Suprapubic skin (tissue), 4 donors: ENCODE measurements around the gene MAD2L1BP.

ENCODE experiments used
- EP300 ChIP-seq: sonication (generic); formaldehyde crosslinking; IDR thresholded peaks from one replicate; pipeline ENCODE4 v1.6.1; 2017; ENCODE audit warnings: antibody characterized with exemption
- POLR2A ChIP-seq, 2 donors: fragments of 450-650 bp; IDR thresholded peaks; one replicate each; pipeline ENCODE4 v1.6.1; 2017; ENCODE audit warnings: antibody characterized with exemption in 2 of 2, mild to moderate bottlenecking in 2 of 2, moderate library complexity in 2 of 2
- POLR2AphosphoS5 ChIP-seq, 3 donors: sonication (generic); formaldehyde crosslinking; IDR thresholded peaks; one replicate each; pipeline ENCODE4 v1.6.1; 2017; ENCODE audit warnings: antibody characterized with exemption in 3 of 3
- TF ChIP-seq, protein P1 (sequence below), 2 donors: fragments of 200-600 bp in 1 of 2; fragments of 450-650 bp in 1 of 2; sonication (generic) in 1 of 2; IDR thresholded peaks; one replicate each; pipeline ENCODE4 v1.5.1; 2016 to 2019; ENCODE audit warnings: antibody characterized with exemption in 2 of 2, mild to moderate bottlenecking in 1 of 2, moderate library complexity in 1 of 2

DNA sequence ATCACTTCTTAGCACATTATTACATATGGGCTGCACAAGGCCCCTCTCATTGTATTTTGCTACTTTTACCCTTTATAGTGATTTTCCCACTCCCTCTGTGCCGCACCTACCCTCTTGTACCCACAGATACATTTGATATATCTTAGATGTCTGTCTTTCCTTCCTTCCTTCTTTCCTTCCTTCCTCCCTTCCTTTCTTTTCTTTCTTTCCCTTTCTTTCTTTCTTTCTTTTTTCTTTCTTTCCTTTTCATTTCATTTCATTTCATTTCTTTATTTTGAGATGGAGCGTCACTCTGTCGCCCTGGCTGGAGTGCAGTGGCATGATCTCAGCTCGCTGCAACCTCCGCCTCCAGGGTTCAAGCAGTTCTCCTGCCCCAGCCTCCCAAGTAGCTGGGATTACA lies 47.4 kb upstream of the MAD2L1BP start:
- no peak for TF ChIP-seq POLR2A (IDR thresholded peaks at IDR 0.05)
- TF ChIP-seq, protein P1, sequence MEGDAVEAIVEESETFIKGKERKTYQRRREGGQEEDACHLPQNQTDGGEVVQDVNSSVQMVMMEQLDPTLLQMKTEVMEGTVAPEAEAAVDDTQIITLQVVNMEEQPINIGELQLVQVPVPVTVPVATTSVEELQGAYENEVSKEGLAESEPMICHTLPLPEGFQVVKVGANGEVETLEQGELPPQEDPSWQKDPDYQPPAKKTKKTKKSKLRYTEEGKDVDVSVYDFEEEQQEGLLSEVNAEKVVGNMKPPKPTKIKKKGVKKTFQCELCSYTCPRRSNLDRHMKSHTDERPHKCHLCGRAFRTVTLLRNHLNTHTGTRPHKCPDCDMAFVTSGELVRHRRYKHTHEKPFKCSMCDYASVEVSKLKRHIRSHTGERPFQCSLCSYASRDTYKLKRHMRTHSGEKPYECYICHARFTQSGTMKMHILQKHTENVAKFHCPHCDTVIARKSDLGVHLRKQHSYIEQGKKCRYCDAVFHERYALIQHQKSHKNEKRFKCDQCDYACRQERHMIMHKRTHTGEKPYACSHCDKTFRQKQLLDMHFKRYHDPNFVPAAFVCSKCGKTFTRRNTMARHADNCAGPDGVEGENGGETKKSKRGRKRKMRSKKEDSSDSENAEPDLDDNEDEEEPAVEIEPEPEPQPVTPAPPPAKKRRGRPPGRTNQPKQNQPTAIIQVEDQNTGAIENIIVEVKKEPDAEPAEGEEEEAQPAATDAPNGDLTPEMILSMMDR (IDR thresholded peaks at IDR 0.05): no peak
- no peak for TF ChIP-seq POLR2AphosphoS5 (IDR thresholded peaks at IDR 0.05)
- no peak for TF ChIP-seq EP300
